Measurements from ENCODE around the gene HIGD1C.

DNA sequence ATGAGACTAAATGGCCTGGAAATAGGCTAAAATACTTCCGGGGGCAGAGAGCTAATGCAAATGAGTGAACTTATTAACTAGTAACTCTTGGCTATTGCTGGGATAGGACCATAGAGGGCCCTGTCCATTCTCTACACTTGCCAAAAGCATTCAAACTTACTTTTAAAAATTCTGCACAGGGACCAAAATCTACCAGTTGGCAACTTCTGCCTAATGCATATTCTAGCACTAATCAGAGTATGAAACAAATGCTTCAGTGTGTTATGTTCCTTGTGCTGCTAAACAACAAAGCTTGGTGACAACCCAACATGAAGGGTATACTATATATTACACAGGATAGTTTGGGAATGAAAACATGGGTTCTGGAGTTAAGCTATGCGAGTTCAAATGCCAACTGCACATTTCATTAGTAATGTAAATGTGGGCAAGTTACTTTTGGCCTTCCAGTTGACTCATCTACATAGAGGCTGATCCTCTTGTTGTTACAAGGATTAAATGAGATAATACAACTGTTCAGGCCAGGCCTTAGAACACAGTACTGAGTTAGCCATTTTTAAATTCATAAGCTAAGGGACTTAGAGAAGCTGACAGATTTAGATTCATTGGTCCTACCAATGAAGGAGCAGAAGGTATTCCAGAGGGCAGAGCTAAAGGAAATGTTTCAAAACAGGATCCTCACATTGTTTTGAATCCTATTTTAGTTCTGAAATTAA, 32.4 kb downstream of the HIGD1C start:
- TF ChIP-seq, protein P1, sequence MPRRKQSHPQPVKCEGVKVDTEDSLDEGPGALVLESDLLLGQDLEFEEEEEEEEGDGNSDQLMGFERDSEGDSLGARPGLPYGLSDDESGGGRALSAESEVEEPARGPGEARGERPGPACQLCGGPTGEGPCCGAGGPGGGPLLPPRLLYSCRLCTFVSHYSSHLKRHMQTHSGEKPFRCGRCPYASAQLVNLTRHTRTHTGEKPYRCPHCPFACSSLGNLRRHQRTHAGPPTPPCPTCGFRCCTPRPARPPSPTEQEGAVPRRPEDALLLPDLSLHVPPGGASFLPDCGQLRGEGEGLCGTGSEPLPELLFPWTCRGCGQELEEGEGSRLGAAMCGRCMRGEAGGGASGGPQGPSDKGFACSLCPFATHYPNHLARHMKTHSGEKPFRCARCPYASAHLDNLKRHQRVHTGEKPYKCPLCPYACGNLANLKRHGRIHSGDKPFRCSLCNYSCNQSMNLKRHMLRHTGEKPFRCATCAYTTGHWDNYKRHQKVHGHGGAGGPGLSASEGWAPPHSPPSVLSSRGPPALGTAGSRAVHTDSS (tag by site-specific recombination; IDR thresholded peaks at IDR 0.05): no peak
- TF ChIP-seq ZFP41 (tag by site-specific recombination; IDR thresholded peaks at IDR 0.05; ENCODE audit: borderline replicate concordance): no peak
- no peak for TF ChIP-seq ZNF747 (tag by site-specific recombination; IDR thresholded peaks at IDR 0.05)
- no peak for TF ChIP-seq CTCF (tag by site-specific recombination; IDR thresholded peaks at IDR 0.05)
- no peak for TF ChIP-seq ZNF121 (tag by site-specific recombination; IDR thresholded peaks at IDR 0.05)
- no peak for TF ChIP-seq ZNF274 (IDR thresholded peaks at IDR 0.05; ENCODE audit: low read length)
- no peak for TF ChIP-seq ZNF274 (tag by site-specific recombination; IDR thresholded peaks at IDR 0.05; ENCODE audit: borderline replicate concordance)
- TF ChIP-seq AEBP2 (tag by site-specific recombination; IDR thresholded peaks at IDR 0.05; ENCODE audit: borderline replicate concordance): no peak
- no peak for TF ChIP-seq ZNF311 (tag by site-specific recombination; IDR thresholded peaks at IDR 0.05; ENCODE audit: borderline replicate concordance)
